HCT116 (cell line): ENCODE data around the gene ARRDC4. TPM values are rescaled to one million over a fixed set of nuclear protein-coding genes. Genes with fewer than 3 reads are reported as not detected.

Experiments used
- ATAC-seq: fragments of 200-7000 bp; cut with Tn5 transposase; 2 replicates; pipeline ENCODE4 v1.9.1; 2020; ENCODE audit warnings: mild to moderate bottlenecking, moderate library complexity
- BruUV-seq: library from RNA; stranded (reverse); fragments of 400-500 nt; replicated peaks from 2 replicates; lab custom pipeline; 2021; lab: Mats Ljungman, UMichigan
- CTCF ChIA-PET: fragments of 300-600 bp; sonication (Branson Sonifier 250); formaldehyde crosslinking; loops from one replicate; lab custom pipeline; 2021; ENCODE audit warnings: antibody characterized with exemption; lab: Charles Lee
- POLR2A ChIA-PET: fragments of 300-600, 350-600 bp; sonication (Branson Sonifier 250); formaldehyde crosslinking; loops from one replicate; lab custom pipeline; 2021; ENCODE audit warnings: antibody characterized with exemption; lab: Charles Lee
- RAD21 ChIA-PET, 2 experiments: fragments of 300-600 bp; sonication (Branson Sonifier 250); formaldehyde crosslinking; loops; one replicate each; lab custom pipeline; 2023; ENCODE audit warnings: low total read pairs in 2 of 2; ENCODE audit not compliant: uncharacterized antibody in 2 of 2, unreplicated experiment in 2 of 2, low non-redundant PET in 1 of 2; lab: Charles Lee
- DNase-seq: peaks from one replicate; pipeline ENCODE4 v3.0.0-alpha.2; 2010; ENCODE audit warnings: low read depth, low spot score
- H2AFZ ChIP-seq: fragments of 200-600 bp; shearing (Covaris generic), sonication (generic); 2 replicates; pipeline ENCODE4 v1.6.1; 2017; ENCODE audit warnings: low read depth, mixed run types, mixed read lengths, antibody characterized with exemption, low read length; ENCODE audit not compliant: poor library complexity, severe bottlenecking
- H3K27ac ChIP-seq: 2 replicates; pipeline ENCODE4 v1.5.1; 2012; ENCODE audit warnings: low read depth, low read length
- H3K27me3 ChIP-seq: fragments of 200-600 bp; sonication (generic); 2 replicates; pipeline ENCODE4 v1.6.1; 2016; ENCODE audit warnings: mixed run types, low read length, mixed read lengths; ENCODE audit not compliant: insufficient read depth
- H3K36me3 ChIP-seq, 2 experiments: fragments of 200-500 bp in 1 of 2; fragments of 200-600 bp in 1 of 2; sonication (Bioruptor generic) in 1 of 2; sonication (generic) in 1 of 2; 2 replicates each; pipeline versions ENCODE4 v1.5.1 to v1.6.1; 2014 to 2016; ENCODE audit warnings: low read length in 2 of 2, inconsistent platforms in 1 of 2, mixed read lengths in 1 of 2, mixed run types in 1 of 2; ENCODE audit not compliant: insufficient read depth in 2 of 2, control insufficient read depth in 1 of 2
- H3K4me1 ChIP-seq, 2 experiments: fragments of 200-600 bp in 1 of 2; sonication (generic) in 1 of 2; 2 replicates each; pipeline versions ENCODE4 v1.5.1 to v1.6.1; 2012 to 2017; ENCODE audit warnings: low read length in 2 of 2, inconsistent platforms in 1 of 2, mild to moderate bottlenecking in 1 of 2, mixed read lengths in 1 of 2, mixed run types in 1 of 2, moderate library complexity in 1 of 2; ENCODE audit not compliant: insufficient read depth in 2 of 2, control insufficient read depth in 1 of 2
- H3K4me2 ChIP-seq: fragments of 200-600 bp; sonication (generic); 2 replicates; pipeline ENCODE4 v1.6.1; 2017; ENCODE audit warnings: mixed run types, low read length, mixed read lengths
- H3K4me3 ChIP-seq, 2 experiments: fragments of 200-600 bp in 1 of 2; sonication (generic) in 1 of 2; replicated peaks in 1 of 2; 2 replicates each; pipeline ENCODE4 v1.5.1; 2011 to 2016; ENCODE audit warnings: low read length in 2 of 2, control low read depth in 1 of 2, low read depth in 1 of 2, mild to moderate bottlenecking in 1 of 2, mixed read lengths in 1 of 2, mixed run types in 1 of 2
- H3K79me2 ChIP-seq: fragments of 200-600 bp; sonication (generic); 2 replicates; pipeline ENCODE4 v1.6.1; 2017; ENCODE audit warnings: mild to moderate bottlenecking, mixed run types, low read length, moderate library complexity, mixed read lengths; ENCODE audit not compliant: insufficient read depth
- H3K9ac ChIP-seq: fragments of 200-600 bp; sonication (generic); 2 replicates; pipeline ENCODE4 v1.6.1; 2016; ENCODE audit warnings: low read length, mixed read lengths
- H3K9me2 ChIP-seq: fragments of 200-600 bp; sonication (generic), shearing (Covaris generic); 2 replicates; pipeline ENCODE4 v1.6.1; 2017; ENCODE audit warnings: mixed run types, mild to moderate bottlenecking, moderate library complexity; ENCODE audit not compliant: insufficient read depth
- H3K9me3 ChIP-seq, 2 experiments: fragments of 200-500 bp in 1 of 2; fragments of 200-600 bp in 1 of 2; sonication (Bioruptor generic) in 1 of 2; sonication (generic) in 1 of 2; 2 replicates each; pipeline ENCODE4 v1.6.1; 2014 to 2017; ENCODE audit warnings: low read length in 2 of 2, mixed read lengths in 2 of 2, inconsistent platforms in 1 of 2, low read depth in 1 of 2, mild to moderate bottlenecking in 1 of 2, mixed run types in 1 of 2, moderate library complexity in 1 of 2; ENCODE audit not compliant: control insufficient read depth in 1 of 2, insufficient read depth in 1 of 2
- H4K20me1 ChIP-seq: fragments of 200-600 bp; sonication (generic), shearing (Covaris generic); 2 replicates; pipeline ENCODE4 v1.6.1; 2017; ENCODE audit warnings: mixed run types, mild to moderate bottlenecking, moderate library complexity; ENCODE audit not compliant: insufficient read depth
- CBX3 ChIP-seq: IDR thresholded peaks from 2 replicates; pipeline ENCODE4 v1.6.1; 2012; ENCODE audit warnings: low read depth
- CEBPB ChIP-seq: IDR thresholded peaks from 2 replicates; pipeline ENCODE4 v1.6.1; 2012; ENCODE audit warnings: low read depth
- EGR1 ChIP-seq: IDR thresholded peaks from 2 replicates; pipeline ENCODE4 v1.6.1; 2012; ENCODE audit warnings: low read depth
- ELF1 ChIP-seq: IDR thresholded peaks from 2 replicates; pipeline ENCODE4 v1.6.1; 2012; ENCODE audit warnings: low read depth, borderline replicate concordance
- EZH2 ChIP-seq: fragments of 200-600 bp; sonication (generic); IDR thresholded peaks from 2 replicates; pipeline ENCODE4 v1.6.1; 2017; ENCODE audit warnings: antibody characterized with exemption, mixed run types
- JUND ChIP-seq: IDR thresholded peaks from 2 replicates; pipeline ENCODE4 v1.6.1; 2012
- RAD21 ChIP-seq: IDR thresholded peaks from 2 replicates; pipeline ENCODE4 v1.6.1; 2012; ENCODE audit warnings: low read depth, mild to moderate bottlenecking
- SIN3A ChIP-seq: IDR thresholded peaks from 2 replicates; pipeline ENCODE4 v1.6.1; 2012; ENCODE audit warnings: low read depth
- SP1 ChIP-seq: IDR thresholded peaks from 2 replicates; pipeline ENCODE4 v1.6.1; 2012; ENCODE audit warnings: low read depth
- SRF ChIP-seq: IDR thresholded peaks from 2 replicates; pipeline ENCODE4 v1.6.1; 2012; ENCODE audit warnings: low read depth
- TCF7L2 ChIP-seq: IDR thresholded peaks from 2 replicates; pipeline ENCODE4 v1.7.0; 2011; ENCODE audit warnings: borderline replicate concordance, inconsistent platforms; ENCODE audit not compliant: insufficient read depth, insufficient read length; ENCODE audit errors: extremely low read depth
- ZFX ChIP-seq: fragments of 450-650 bp; IDR thresholded peaks from 2 replicates; pipeline ENCODE4 v1.6.1; 2017
- intact Hi-C: fragments of 100-400 bp; cut with micrococcal nuclease; formaldehyde crosslinking; loops from 2 replicates; pipeline ENCODE4 v1.10.0; 2022
- total RNA-seq: library from RNA; stranded (reverse); gene quantifications from one replicate; pipeline ENCODE4 v1.2.1, GENCODE V29; 2021; ENCODE audit not compliant: unreplicated experiment
- TF ChIP-seq, protein P1 (sequence below): IDR thresholded peaks from 2 replicates; pipeline ENCODE4 v1.6.1; 2012; ENCODE audit warnings: low read depth
- TF ChIP-seq, protein P2 (sequence below), 3 experiments: fragments of 200-600 bp in 1 of 3; sonication (generic) in 1 of 3; IDR thresholded peaks in 2 of 3; conservative IDR thresholded peaks in 1 of 3; 2 replicates each; pipeline ENCODE4 v1.5.1; 2012 to 2017; ENCODE audit warnings: low read depth in 2 of 3, low read length in 2 of 3, antibody characterized with exemption in 1 of 3, borderline replicate concordance in 1 of 3, control low read depth in 1 of 3, mild to moderate bottlenecking in 1 of 3, mixed read lengths in 1 of 3, mixed run types in 1 of 3, moderate library complexity in 1 of 3; ENCODE audit not compliant: insufficient read depth in 1 of 3

The ARRDC4 gene
- total RNA-seq, 1 experiment from 2014 or later: 19.6 TPM

DNA sequence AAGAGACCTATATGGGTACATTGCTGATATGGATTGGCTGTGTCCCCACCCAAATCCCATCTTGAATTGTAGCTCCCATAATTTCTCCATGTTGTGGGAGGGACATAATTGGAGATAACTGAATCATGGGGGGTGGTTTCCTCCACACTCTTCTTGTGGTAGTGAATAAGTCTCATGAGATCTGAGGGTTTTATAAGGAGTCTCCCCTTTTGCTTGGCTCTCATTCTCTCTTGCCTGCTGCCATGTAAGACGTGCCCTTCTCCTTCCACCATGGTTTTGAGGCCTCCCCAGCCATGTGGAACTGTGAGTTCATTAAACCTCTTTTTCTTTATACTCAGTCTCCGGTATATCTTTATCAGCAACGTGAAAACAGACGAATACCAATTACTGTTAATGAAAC lies 5.0 kb upstream of the ARRDC4 start:
- Histone ChIP-seq H3K27me3 (no peaks in the 10 kb centered on the region), H3K79me2 (no peaks in the 10 kb centered on the region), H3K36me3 (no peaks in the 10 kb centered on the region), H3K4me1 (peaks cover 5 to 10% of the 10 kb centered on the region in 2 experiments), H3K4me2 (no peak overlapping the region), H3K27ac (no peak overlapping the region), H3K9me3 (no peaks in the 10 kb centered on the region), H3K4me3 (no peak overlapping the region), H3K9me2 (no peaks in the 10 kb centered on the region), H4K20me1 (no peaks in the 10 kb centered on the region), H2AFZ (no peak overlapping the region), H3K9ac (no peak overlapping the region)
- CTCF ChIA-PET: no interaction called here
- intact Hi-C loops: no loop called here
- TF ChIP-seq JUND (no peak), RAD21 (no peak), ELF1 (no peak), CEBPB (no peak), SP1 (no peak), EGR1 (no peak), ZFX (no peak), TCF7L2 (no peak), SIN3A (no peak), SRF (no peak), CBX3 (no peak), EZH2 (no peak)
- TF ChIP-seq, protein P1, sequence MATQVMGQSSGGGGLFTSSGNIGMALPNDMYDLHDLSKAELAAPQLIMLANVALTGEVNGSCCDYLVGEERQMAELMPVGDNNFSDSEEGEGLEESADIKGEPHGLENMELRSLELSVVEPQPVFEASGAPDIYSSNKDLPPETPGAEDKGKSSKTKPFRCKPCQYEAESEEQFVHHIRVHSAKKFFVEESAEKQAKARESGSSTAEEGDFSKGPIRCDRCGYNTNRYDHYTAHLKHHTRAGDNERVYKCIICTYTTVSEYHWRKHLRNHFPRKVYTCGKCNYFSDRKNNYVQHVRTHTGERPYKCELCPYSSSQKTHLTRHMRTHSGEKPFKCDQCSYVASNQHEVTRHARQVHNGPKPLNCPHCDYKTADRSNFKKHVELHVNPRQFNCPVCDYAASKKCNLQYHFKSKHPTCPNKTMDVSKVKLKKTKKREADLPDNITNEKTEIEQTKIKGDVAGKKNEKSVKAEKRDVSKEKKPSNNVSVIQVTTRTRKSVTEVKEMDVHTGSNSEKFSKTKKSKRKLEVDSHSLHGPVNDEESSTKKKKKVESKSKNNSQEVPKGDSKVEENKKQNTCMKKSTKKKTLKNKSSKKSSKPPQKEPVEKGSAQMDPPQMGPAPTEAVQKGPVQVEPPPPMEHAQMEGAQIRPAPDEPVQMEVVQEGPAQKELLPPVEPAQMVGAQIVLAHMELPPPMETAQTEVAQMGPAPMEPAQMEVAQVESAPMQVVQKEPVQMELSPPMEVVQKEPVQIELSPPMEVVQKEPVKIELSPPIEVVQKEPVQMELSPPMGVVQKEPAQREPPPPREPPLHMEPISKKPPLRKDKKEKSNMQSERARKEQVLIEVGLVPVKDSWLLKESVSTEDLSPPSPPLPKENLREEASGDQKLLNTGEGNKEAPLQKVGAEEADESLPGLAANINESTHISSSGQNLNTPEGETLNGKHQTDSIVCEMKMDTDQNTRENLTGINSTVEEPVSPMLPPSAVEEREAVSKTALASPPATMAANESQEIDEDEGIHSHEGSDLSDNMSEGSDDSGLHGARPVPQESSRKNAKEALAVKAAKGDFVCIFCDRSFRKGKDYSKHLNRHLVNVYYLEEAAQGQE: no peak
- TF ChIP-seq, protein P2, sequence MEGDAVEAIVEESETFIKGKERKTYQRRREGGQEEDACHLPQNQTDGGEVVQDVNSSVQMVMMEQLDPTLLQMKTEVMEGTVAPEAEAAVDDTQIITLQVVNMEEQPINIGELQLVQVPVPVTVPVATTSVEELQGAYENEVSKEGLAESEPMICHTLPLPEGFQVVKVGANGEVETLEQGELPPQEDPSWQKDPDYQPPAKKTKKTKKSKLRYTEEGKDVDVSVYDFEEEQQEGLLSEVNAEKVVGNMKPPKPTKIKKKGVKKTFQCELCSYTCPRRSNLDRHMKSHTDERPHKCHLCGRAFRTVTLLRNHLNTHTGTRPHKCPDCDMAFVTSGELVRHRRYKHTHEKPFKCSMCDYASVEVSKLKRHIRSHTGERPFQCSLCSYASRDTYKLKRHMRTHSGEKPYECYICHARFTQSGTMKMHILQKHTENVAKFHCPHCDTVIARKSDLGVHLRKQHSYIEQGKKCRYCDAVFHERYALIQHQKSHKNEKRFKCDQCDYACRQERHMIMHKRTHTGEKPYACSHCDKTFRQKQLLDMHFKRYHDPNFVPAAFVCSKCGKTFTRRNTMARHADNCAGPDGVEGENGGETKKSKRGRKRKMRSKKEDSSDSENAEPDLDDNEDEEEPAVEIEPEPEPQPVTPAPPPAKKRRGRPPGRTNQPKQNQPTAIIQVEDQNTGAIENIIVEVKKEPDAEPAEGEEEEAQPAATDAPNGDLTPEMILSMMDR (IDR thresholded peaks at IDR 0.05 in 2 of 3, conservative IDR thresholded peaks at IDR 0.05 in 1 of 3; ENCODE audit: borderline replicate concordance in 1 of 3, insufficient read depth in 1 of 3, low read depth in 2 of 3, low read length in 2 of 3): no peak
- DNase-seq: no peak
- POLR2A ChIA-PET: no interaction called here
- no peak for ATAC-seq
- BruUV-seq: no TSS peak
- RAD21 ChIA-PET: no interaction called here
